Measurements from ENCODE around the gene KEAP1.
"Not testable (repeated sequence)": the region's sequence is repeated elsewhere in the genome, so short reads cannot be mapped to it uniquely, and the experiment has no call there.

Gene KEAP1

GRCh38 chr19:10503002-10503789, at the start of gene KEAP1:
KEAP1 (minus strand) TSS chr19:10503356; CDS start chr19:10500033, 3,323 bp downstream.
- DNase-seq (ENCODE audit: low read depth in 2 of 2) = no peak

- DNase-seq (ENCODE audit: low read depth in 2 of 2) = no peak
Measured at GRCh38 chr19:10552510-10553053, 49.4 kb upstream of the KEAP1 start.

- DNase-seq (ENCODE audit: low read depth in 2 of 2) = no peak
Measured at GRCh38 chr19:10551698-10552301, 48.6 kb upstream of the KEAP1 start.

GRCh38 chr19:10551006-10551405, 47.9 kb upstream of the KEAP1 start:
- not testable (repeated sequence) for DNase-seq (ENCODE audit: low read depth in 2 of 2)

GRCh38 chr19:10550336-10550735, 47.2 kb upstream of the KEAP1 start:
- DNase-seq (ENCODE audit: low read depth in 2 of 2) = no peak

GRCh38 chr19:10549733-10550132, 46.6 kb upstream of the KEAP1 start:
- no peak for DNase-seq (ENCODE audit: low read depth in 2 of 2)

GRCh38 chr19:10548746-10549276, 45.7 kb upstream of the KEAP1 start:
- DNase-seq (ENCODE audit: low read depth in 2 of 2) = no peak

- DNase-seq (ENCODE audit: low read depth in 2 of 2) = no peak
Measured at GRCh38 chr19:10546817-10547216, 43.7 kb upstream of the KEAP1 start.

- no peak for DNase-seq (ENCODE audit: low read depth in 2 of 2)
Measured at GRCh38 chr19:10544753-10545251, 41.6 kb upstream of the KEAP1 start.

GRCh38 chr19:10544242-10544752, 41.1 kb upstream of the KEAP1 start:
- no peak for DNase-seq (ENCODE audit: low read depth in 2 of 2)

GRCh38 chr19:10543420-10544241, 40.5 kb upstream of the KEAP1 start, which contains the start of gene ATG4D:
ATG4D (plus strand) TSS chr19:10543904; CDS start chr19:10544091, 187 bp downstream.
- peak; percentile 50 to 61 for DNase-seq (ENCODE audit: low read depth in 2 of 2)

- no peak for DNase-seq (ENCODE audit: low read depth in 2 of 2)
Measured at GRCh38 chr19:10543059-10543419, 39.9 kb upstream of the KEAP1 start.

- DNase-seq (ENCODE audit: low read depth in 2 of 2) = not testable (repeated sequence)
Measured at GRCh38 chr19:10539016-10539415, 35.9 kb upstream of the KEAP1 start.

- no peak for DNase-seq (ENCODE audit: low read depth in 2 of 2)
Measured at GRCh38 chr19:10538204-10538983, 35.2 kb upstream of the KEAP1 start.

- no peak for DNase-seq (ENCODE audit: low read depth in 2 of 2)
Measured at GRCh38 chr19:10537668-10538067, 34.5 kb upstream of the KEAP1 start.

- DNase-seq (ENCODE audit: low read depth in 2 of 2) = no peak
Measured at GRCh38 chr19:10535613-10536012, 32.5 kb upstream of the KEAP1 start.

GRCh38 chr19:10533646-10534386, 30.7 kb upstream of the KEAP1 start:
- no peak for DNase-seq (ENCODE audit: low read depth in 2 of 2)

- DNase-seq (ENCODE audit: low read depth in 2 of 2) = no peak
Measured at GRCh38 chr19:10532457-10532856, 29.3 kb upstream of the KEAP1 start.

GRCh38 chr19:10526887-10527286, 23.7 kb upstream of the KEAP1 start:
- DNase-seq (ENCODE audit: low read depth in 2 of 2) = not testable (repeated sequence)

GRCh38 chr19:10525636-10526035, 22.5 kb upstream of the KEAP1 start:
- DNase-seq (ENCODE audit: low read depth in 2 of 2) = no peak

Data from stimulated activated CD8-positive, alpha-beta memory T cell treated with anti-CD3 and anti-CD28 coated beads, Interleukin-15, amount 100 ng/mL, for 4 hours (primary cell).